Activated CD4-positive, alpha-beta T cell treated with anti-CD3 and anti-CD28 coated beads, Interleukin-2, Interleukin-6, amounts not matched to agents 100 ng/mL and 50 ng/mL, durations not matched to agents 16 hours and 8 hours (primary cell): ENCODE measurements around the gene ATP6V1F.

Source experiments
- DNase-seq: peaks from one replicate; pipeline ENCODE4 v3.0.0-alpha.2; 2020

ATP6V1F gene

DNA sequence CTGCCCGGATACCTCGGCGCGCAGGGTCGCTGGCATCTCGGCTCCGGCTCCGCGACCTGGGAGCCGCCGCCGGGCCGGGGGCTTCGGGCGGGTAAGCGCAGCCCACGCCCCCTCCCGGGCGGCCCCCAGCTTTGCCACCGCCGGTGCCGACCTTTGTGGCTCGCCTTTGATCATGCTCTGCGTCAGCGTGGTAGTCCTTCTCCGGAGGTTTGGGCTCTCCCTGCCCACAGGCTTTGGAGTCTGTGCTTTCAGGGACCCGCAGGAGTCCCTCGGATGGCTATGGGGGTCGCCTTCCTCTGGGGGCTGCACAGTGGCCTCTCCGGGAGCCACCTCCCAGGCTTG, 7.3 kb downstream of the ATP6V1F start:
- no peak for DNase-seq

DNA sequence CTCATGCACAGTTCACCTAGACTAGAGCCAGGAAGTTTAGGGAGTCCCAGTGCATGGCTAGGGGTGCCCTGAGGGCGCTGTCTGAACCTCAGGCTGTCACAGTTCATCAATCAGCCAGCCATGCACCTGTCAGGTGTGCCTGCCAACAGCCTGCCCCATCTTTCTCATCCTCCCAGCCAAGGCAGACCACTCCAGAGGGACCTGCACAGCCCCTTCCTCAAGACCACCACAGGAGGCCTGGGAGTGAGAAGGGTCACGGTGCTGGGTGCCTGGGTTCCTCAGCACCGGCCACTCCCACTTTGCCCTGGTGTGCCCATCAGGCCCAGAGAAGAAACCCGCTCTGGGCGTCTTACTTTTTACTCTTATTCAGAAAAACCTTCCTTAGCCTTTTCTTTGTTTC, 8.4 kb downstream of the ATP6V1F start:
- DNase-seq = no peak

- DNase-seq = no peak
These were observed 9.8 kb downstream of the ATP6V1F start for GRCh38 chr7:128872394-128872824.

- no peak for DNase-seq
These were observed 10.6 kb downstream of the ATP6V1F start for GRCh38 chr7:128873234-128873633.

DNA sequence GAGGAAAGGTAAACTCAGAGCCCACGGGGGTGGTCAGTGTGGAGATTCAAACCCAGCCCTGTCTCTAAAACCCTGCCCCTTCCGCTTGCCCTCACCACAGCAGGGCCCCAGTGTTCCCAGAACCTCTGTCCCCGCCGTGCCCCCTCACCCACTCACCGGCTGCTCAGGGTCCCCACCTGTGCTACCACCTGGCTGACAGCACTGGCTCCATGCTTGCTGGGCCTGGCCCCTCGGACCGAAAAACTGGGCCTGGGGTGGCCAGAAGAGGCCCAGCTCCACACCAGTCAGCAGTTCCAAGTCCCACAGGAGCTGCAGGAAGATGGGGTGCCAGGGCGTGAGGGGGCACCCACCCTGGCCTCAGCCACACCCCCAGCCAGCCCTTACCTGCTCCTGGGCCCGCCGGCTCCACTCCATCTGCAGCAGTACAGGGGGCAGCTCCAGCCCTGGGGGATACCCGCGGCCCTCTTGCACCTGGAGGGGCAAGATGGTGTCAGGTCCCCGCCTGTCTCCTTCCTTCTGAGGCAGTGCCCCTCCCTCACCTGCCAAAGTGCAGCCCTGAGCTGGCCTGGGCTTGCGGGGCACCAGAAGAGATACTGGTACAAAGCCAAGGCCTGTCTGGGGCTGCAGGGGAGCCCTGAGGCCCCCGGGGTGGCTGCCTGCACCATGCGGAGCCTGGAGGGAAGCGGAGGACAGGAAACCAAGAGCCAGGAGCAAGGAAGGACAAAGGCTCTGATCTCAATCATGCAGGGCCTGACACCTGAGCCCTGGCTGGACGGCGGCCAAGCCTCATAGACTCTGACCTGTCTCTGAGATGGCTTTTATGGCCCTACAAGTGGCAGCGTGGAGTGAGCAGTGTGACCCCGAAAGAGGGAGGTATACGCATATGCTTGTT, 11.7 kb downstream of the ATP6V1F start:
- no peak for DNase-seq

DNA sequence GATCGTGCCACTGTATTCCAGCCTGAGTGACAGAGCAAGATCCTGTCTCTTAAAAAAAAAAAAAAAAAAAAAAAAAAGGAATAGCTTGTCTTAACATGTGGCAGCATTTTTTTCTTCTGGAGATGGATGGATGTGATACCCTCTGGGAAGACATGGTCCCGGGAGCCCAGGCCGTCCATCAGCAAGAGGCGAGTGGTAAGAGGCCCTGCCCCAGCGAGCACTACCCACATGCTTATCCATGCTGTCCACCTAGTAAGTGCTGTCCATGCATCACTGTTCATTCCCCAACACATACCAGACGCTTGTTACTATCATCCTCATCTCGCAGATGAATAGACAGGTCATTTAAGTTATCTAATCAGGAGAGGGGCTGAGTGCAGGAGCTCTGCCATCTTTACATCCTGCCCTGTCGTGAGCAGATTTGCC, 12.9 kb downstream of the ATP6V1F start:
- no peak for DNase-seq

DNA sequence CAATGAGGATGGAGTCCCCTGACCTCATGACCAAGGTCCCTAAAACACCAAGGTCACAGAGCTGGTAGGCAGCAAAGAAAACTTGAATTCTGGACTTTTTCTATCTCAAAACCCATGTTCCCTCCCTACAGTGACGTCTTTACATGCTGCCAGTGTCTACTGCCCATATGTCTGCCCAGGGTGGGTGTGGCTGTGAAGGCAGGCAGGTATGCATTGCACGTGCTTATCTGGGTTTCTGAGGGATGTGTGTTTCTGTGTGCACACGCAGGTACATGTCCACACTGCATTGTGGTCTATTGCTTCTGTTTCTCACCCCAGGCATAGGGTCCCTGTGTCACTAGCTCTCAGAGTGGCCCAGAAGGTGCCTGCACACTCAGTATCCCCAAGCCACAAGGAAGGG, 13.5 kb downstream of the ATP6V1F start:
- no peak for DNase-seq

- no peak for DNase-seq
These were observed 13.9 kb downstream of the ATP6V1F start for GRCh38 chr7:128876586-128876977.

GRCh38 chr7:128876978-128877755, 14.5 kb downstream of the ATP6V1F start:
- DNase-seq = no peak

- no peak for DNase-seq
These were observed 15.1 kb downstream of the ATP6V1F start for GRCh38 chr7:128877756-128878120.

- no peak for DNase-seq
These were observed 15.8 kb downstream of the ATP6V1F start for GRCh38 chr7:128878226-128879105.

- DNase-seq = no peak
These were observed 16.8 kb downstream of the ATP6V1F start for GRCh38 chr7:128879461-128879938.

DNA sequence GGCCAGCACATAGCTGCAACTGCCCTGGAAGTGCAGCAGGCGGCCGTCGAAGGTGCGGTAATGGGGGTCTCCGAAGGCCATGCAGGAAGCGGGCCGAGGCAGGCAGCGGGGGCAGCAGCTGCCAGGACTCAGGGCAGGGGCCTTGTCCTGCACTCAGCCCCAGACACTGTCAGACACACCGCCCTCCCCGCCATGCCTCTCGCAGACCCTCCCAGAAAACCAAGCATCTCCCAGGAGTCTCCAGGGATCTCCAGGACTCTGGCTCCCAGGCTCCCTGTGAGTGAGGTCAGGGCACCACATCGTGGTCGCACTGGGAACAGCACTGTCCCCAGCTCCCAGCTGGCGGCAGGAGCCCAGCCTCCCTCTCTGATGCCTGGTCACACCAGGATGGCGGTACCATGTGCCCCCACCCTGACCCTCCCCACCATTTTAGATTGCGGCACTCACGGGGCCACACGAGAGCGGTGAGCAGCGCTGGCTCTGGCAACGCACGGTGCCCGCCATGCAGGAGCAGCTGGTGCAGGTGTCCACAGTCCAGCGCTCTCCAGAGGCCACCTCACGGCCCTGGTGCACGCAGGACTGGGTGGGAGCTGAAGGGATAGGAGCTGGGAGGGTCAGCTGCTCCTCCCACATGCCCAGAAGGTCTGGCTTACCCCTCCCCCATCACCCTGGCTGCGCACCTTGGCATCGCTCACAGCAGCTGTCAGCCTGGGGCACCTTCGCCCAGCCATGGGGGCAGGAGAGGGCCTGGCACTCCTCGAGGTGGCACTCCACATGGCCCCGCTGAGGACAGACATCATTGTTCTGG, 17.5 kb downstream of the ATP6V1F start:
- DNase-seq = no peak

- no peak for DNase-seq
These were observed 18.3 kb downstream of the ATP6V1F start for GRCh38 chr7:128880791-128881457.

DNA sequence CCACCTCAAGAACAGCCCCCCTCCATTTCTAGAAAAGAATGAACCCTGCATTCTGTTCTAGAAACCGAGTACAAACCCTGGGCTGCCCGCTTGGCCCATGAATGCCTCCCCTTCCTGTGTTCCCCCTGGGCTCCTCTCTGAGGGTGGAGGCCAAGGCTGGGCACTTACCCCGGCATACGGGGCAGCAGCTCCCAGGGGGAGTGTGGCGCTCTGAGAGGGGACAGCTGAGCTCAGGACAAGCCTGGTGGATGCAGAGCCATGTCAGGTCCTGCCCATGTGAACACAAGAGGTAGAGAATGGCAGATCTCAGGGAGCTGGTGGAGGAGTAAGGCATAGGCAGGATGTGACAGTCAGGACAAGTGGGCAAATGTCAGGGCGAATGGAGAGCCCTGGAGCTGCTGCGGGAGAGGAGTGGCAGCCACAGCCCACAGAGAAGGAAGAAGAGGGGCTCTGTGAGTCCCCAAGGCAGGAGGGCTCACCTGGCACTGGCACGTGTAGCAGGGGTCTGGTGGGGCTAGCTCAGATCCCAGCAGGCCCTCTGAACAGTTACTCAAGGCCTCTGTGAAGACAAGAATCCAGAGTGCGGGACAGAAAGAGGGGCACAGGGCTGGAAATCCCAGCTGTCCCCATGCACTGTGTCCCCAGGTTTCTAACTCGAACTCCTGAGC, 18.9 kb downstream of the ATP6V1F start:
- no peak for DNase-seq

DNA sequence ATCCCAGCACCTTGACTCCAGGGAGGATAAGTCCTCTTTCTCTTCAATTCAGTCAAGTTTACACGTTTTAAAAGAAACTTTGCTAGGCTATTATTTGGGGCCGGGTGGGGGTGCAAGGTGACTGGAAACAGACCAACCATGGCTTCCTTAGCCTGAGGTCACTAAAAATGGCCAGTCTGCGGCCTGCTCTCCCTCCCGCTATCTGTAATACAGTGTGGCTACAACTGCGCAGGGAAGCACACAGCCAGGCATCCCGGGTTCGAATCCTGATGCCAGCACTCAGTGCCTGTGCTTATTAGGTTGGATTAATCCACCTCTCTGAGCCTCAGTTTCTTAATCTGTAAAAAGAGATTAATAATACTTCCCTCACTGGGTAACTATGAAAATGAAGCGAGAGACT, 19.5 kb downstream of the ATP6V1F start:
- no peak for DNase-seq

DNA sequence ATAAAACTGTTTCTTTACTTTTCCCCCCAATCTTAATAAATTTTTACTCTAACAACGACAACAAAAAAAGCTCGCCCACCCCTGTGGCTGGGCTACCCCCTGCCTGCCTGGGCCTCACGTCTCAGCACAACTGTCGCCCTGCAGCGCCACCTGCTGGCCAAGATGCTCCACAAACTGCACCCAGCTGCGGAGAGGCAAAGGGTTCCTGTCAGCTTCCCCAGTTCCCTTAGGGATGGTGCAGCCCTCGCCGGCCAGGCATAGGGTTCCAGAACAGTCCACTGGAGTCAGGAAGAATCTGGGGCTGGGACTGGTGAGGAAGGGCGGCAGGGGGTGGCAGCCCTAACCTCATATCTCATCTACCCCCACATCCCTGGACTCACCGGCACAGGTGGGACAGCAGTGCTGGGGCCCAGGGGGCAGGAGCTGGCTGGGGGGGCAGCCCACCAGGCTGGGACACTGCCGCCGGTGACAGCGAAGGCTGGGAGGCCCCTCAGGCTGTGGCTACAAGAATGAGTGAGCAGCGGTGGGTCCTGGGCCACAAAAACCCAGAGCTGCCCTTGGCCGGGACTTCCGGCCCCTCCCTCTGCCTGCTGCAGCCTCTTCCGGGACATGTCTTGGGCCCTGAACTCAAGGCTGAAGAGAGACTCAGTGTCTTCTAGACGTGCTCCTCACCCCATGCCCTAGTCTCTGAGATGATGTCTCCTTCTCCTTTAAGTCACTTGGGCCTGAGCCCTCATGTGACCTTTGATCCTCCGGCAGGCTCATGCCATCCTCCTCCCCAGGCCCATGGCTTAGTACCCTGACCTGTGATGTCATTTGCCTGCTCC, 21.2 kb downstream of the ATP6V1F start:
- DNase-seq = peak; percentile 86

GRCh38 chr7:128884561-128885369, 22.1 kb downstream of the ATP6V1F start:
- DNase-seq = no peak
